HepG2 (cell line): ENCODE results near the gene SLC4A5.

Source experiments
- ARID4A ChIP-seq: sonication (generic); formaldehyde crosslinking; IDR thresholded peaks from 2 replicates; pipeline ENCODE4 v1.5.0; 2020; ENCODE audit warnings: mild to moderate bottlenecking, missing genetic modification reagents, borderline replicate concordance
- POLR2AphosphoS5 ChIP-seq: IDR thresholded peaks from 2 replicates; pipeline ENCODE4 v1.6.1; 2012; ENCODE audit warnings: low read depth, low read length
- SP4 ChIP-seq: sonication (generic); formaldehyde crosslinking; IDR thresholded peaks from 2 replicates; pipeline ENCODE4 v1.8.1; 2023; ENCODE audit warnings: mild to moderate bottlenecking, missing genetic modification reagents
- TAF1 ChIP-seq: sonication (generic); formaldehyde crosslinking; IDR thresholded peaks from 2 replicates; pipeline ENCODE4 v1.4.0; 2020; ENCODE audit warnings: missing genetic modification reagents
- ZBTB21 ChIP-seq: sonication (generic); formaldehyde crosslinking; IDR thresholded peaks from 2 replicates; pipeline ENCODE4 v1.4.0; 2020; ENCODE audit warnings: missing genetic modification reagents
- ZNF138 ChIP-seq: sonication (generic); formaldehyde crosslinking; IDR thresholded peaks from 2 replicates; pipeline ENCODE4 v1.5.0; 2020; ENCODE audit warnings: mild to moderate bottlenecking, low read depth, missing genetic modification reagents
- ZNF225 ChIP-seq: sonication (generic); formaldehyde crosslinking; IDR thresholded peaks from 2 replicates; pipeline ENCODE4 v1.4.0; 2020; ENCODE audit warnings: mild to moderate bottlenecking, missing genetic modification reagents
- ZNF253 ChIP-seq: sonication (generic); formaldehyde crosslinking; IDR thresholded peaks from 2 replicates; pipeline ENCODE4 v1.8.0; 2022; ENCODE audit warnings: mild to moderate bottlenecking, missing genetic modification reagents, borderline replicate concordance
- TF ChIP-seq, protein P1 (sequence below): IDR thresholded peaks from 2 replicates; pipeline ENCODE4 v1.6.1; 2012; ENCODE audit warnings: low read depth, low read length, improper control_type of control experiment
- TF ChIP-seq, protein P2 (sequence below): sonication (generic); formaldehyde crosslinking; IDR thresholded peaks from 2 replicates; pipeline ENCODE4 v1.5.0; 2020; ENCODE audit warnings: mild to moderate bottlenecking, missing genetic modification reagents, moderate library complexity
- TF ChIP-seq, protein P3 (sequence below): sonication (generic); formaldehyde crosslinking; IDR thresholded peaks from 2 replicates; pipeline ENCODE4 v1.4.0; 2020; ENCODE audit warnings: missing genetic modification reagents

DNA sequence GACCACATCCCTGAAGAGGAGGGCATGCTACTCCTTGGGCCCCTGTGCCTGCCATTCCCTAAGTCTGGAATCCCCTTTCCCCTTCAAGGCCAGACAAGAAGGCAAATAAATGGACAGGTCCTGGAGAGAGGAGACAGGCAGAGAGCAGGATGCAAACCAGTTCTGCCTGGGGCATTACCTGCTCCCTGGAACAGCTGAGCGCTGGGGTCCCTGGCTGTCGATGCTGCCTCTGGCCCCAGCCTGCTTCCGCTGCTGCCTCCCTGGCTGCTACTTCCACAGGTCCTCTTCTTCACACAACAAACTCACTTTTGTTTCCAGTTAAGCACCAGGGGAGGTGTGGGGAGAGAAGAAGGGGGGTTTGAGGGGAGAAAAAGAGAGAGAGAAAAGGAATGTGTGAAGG lies 53.1 kb downstream of the SLC4A5 start:
- TF ChIP-seq ZNF138 (CRISPR knock-in tag), result no peak
- TF ChIP-seq, protein P1, sequence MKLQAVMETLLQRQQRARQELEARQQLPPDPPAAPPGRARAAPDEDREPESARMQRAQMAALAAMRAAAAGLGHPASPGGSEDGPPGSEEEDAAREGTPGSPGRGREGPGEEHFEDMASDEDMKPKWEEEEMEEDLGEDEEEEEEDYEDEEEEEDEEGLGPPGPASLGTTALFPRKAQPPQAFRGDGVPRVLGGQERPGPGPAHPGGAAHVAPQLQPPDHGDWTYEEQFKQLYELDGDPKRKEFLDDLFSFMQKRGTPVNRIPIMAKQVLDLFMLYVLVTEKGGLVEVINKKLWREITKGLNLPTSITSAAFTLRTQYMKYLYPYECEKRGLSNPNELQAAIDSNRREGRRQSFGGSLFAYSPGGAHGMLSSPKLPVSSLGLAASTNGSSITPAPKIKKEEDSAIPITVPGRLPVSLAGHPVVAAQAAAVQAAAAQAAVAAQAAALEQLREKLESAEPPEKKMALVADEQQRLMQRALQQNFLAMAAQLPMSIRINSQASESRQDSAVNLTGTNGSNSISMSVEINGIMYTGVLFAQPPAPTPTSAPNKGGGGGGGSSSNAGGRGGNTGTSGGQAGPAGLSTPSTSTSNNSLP, result no peak
- TF ChIP-seq ZNF253 (CRISPR knock-in tag), result no peak
- TF ChIP-seq, protein P2, sequence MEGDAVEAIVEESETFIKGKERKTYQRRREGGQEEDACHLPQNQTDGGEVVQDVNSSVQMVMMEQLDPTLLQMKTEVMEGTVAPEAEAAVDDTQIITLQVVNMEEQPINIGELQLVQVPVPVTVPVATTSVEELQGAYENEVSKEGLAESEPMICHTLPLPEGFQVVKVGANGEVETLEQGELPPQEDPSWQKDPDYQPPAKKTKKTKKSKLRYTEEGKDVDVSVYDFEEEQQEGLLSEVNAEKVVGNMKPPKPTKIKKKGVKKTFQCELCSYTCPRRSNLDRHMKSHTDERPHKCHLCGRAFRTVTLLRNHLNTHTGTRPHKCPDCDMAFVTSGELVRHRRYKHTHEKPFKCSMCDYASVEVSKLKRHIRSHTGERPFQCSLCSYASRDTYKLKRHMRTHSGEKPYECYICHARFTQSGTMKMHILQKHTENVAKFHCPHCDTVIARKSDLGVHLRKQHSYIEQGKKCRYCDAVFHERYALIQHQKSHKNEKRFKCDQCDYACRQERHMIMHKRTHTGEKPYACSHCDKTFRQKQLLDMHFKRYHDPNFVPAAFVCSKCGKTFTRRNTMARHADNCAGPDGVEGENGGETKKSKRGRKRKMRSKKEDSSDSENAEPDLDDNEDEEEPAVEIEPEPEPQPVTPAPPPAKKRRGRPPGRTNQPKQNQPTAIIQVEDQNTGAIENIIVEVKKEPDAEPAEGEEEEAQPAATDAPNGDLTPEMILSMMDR, result no peak
- TF ChIP-seq POLR2AphosphoS5, result no peak
- TF ChIP-seq TAF1 (CRISPR knock-in tag), result no peak
- no peak for TF ChIP-seq ARID4A
- TF ChIP-seq ZNF225 (CRISPR knock-in tag), result no peak
- TF ChIP-seq, protein P3, sequence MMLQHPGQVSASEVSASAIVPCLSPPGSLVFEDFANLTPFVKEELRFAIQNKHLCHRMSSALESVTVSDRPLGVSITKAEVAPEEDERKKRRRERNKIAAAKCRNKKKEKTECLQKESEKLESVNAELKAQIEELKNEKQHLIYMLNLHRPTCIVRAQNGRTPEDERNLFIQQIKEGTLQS (CRISPR knock-in tag), result no peak
- no peak for TF ChIP-seq SP4 (CRISPR knock-in tag)
- TF ChIP-seq ZBTB21, result no peak
